Raji (cell line): Measurements from ENCODE around the gene KDM4F.

Source experiments
- POLR2A ChIP-seq: IDR thresholded peaks from 2 replicates; pipeline ENCODE4 v1.6.1; 2011; ENCODE audit warnings: low read depth, low read length, control low read depth; ENCODE audit not compliant: insufficient read depth

Gene KDM4F

GRCh38 chr11:95081412-95081811, 32.2 kb downstream of the KDM4F start:
- no peak for TF ChIP-seq POLR2A

GRCh38 chr11:95082576-95083001, 33.4 kb downstream of the KDM4F start:
- no peak for TF ChIP-seq POLR2A

- TF ChIP-seq POLR2A: no peak
Observed at GRCh38 chr11:95084509-95084908, 35.3 kb downstream of the KDM4F start.

GRCh38 chr11:95085117-95085816, 36.0 kb downstream of the KDM4F start:
- no peak for TF ChIP-seq POLR2A

- no peak for TF ChIP-seq POLR2A
Observed at GRCh38 chr11:95086151-95086550, 36.9 kb downstream of the KDM4F start.

DNA sequence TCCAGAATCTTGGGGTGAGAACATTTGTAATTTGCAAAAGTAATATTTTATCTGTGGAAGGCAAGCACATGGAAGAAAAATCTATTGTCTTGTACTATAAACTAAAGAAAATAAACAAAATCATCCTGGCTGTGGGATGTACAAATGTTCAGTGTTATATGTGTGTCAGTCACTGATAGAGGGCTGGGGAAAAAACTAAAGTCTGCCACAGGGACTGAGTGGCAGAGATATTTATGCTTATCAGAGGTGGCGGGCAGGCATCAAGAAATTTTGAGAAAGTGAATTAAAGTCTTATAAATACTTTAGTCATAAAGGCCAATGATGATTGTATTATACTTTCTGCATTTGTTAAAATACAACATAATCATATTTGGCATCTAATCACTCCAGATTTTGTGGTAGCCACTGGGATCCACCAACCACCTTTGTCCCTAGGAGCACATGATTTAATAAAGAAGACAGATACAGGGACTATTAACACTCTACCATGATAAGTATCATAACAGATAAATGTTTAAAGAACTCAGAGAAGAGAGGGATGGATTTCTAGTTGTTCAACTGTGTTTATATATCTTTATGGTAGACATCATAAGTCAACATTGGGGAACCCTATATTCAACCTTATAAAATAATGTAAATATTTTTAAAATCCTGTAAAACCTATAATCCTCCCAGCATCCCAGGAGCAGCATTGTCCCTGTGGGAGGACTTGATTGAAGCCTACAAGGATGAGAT, 37.8 kb downstream of the KDM4F start:
- no peak for TF ChIP-seq POLR2A

DNA sequence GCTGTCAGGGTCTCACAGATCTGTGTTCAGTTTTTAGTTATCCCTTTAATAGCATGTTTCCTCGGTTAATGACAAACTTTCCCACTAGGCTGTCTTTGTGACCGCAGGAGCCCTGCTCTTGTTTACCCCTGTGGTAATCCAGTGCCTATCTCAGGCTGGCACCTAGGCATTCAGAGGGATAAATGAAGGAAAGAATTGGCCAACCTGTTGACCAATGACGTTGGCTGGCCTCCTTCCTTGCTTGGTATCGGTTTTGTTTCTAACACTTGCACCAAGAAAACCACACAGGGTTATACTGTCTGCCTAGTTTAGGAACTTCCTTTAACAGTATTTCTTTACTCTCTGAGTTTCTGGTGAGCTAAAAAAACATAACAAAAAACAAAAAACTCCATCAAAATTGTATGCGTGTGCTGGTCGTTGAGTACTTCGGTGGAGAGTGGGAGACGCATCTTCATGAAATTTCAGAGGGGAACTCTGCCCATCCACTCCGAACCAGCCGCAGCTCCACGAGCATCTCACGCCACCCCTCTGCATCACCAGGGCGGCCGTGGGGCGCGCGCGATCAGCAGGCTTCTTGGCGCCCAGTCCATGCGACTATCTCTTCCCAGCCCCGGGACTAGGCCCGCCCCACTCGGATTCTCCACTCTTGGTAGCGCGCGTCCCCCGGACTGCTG, 39.9 kb downstream of the KDM4F start:
- no peak for TF ChIP-seq POLR2A

- peak; percentile 89 for TF ChIP-seq POLR2A
Observed at GRCh38 chr11:95089620-95090542, 40.7 kb downstream of the KDM4F start, which contains the start of gene ENDOD1. Gene ENDOD1 (plus strand): TSS chr11:95089846. CDS start chr11:95089928, 82 bp downstream.

DNA sequence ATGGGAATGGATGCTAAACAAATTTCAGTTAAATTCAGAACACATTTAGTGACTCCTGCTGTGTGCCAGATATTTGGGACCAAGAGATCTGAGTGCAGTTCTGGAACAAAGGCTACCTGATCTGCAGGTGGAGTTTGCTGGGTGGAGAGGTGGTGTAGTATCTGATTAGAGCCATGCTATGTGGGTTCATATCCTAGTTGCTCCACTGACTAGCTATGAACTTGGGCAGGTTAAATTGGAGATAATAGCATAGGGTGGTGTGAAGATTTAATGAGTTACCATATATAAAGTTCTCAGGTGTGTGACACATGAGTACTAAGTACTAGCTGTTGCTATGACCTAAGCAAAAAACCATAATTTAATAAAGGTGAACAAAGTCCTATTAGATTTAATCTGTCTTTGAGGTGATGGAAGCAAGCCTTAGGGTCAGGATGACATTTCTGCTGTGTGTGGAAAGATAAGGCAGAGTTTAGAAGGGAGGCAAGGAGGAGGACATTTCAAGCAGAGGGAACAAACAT, 42.5 kb downstream of the KDM4F start:
- no peak for TF ChIP-seq POLR2A

DNA sequence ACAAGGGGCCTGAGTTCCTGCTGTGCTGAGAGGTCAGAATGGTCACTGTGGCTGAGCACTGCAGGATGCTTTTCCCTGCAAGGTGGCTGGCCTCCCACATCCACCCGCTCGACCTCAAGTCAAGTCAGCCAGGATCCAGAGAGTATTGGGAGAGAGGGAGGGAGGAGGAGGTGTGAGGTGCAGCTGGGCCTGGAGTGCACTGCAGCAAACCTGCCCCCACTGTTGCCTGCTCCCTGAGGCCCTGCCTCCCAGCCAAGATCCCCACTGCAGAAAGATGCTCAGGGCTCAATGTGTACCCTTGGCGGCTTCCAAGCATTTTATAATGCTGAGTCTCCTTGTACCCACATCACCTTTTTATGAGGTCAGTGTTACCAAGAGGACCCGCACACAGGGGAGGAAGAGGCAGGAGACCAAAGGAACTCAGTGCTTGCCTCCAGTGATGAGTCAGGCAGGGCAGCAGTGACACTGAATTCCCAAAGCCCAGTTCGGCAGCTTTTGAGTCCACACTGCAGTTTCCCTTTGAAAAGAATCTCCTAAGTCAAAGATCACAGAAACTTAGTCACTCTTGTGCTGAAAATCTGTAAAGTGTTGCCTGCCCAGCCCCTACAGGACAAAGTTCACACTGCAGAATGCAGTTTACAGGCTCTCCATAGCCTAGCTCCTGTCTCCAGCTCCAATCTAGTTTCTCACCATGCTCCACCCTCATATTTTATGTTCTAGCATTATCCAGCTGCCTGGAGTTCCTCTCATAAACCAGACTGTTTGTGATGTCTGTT, 43.5 kb downstream of the KDM4F start:
- TF ChIP-seq POLR2A: no peak

DNA sequence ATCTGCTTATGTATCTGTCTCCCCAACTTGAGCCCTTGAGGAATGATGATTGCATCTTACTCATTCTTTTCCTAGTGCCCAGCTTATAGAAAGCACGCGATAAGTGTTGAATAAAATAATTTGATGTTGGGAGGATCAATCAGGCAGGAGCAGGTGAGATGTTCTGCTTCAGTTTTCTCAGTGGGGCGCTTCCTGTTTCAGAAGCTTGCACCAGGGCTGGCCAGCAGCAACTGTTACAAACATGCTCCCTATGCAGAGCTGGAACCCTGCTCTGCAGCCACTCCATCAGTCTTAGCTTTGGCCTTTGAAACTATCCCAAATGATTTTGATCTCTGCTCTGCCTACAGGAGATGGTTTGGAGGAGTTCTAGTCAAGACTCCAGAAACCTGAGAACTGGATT, 44.3 kb downstream of the KDM4F start:
- 0 out of 2 replicates have a peak, but pooled peaks have one; percentile 22 for TF ChIP-seq POLR2A

DNA sequence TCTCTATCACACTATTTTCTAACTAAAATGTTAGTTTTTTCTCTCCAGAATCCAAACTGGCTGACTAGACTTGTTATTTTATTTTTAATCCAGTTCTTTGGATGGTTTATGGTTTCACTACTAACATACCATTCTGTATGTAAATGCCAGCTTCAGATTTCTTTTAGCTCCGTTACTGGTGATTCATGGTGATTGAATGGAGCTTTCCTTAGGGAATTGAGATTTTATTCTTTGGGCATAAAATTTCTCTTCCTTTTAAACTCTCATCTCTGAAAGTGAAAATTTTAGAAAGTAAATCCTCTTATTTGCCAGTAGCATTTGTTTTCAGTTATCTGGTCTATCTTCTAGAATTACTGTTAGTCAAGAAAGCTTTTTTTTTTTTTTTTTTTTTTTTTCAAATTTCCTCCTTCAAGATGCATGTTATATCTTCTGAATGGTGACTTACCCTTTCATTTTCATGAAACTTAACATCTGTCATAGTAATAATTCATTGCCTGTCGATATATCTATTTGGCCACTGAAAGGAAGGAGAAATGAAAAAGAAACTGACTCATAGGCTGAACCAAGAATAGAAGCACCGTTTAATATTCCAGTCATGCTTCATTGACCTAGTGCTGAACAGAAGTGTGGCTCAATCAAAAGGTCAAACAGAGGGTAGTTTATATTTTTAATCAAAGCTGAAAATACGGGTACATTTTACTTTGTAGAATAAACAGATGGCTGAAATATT, 46.8 kb downstream of the KDM4F start:
- no peak for TF ChIP-seq POLR2A

DNA sequence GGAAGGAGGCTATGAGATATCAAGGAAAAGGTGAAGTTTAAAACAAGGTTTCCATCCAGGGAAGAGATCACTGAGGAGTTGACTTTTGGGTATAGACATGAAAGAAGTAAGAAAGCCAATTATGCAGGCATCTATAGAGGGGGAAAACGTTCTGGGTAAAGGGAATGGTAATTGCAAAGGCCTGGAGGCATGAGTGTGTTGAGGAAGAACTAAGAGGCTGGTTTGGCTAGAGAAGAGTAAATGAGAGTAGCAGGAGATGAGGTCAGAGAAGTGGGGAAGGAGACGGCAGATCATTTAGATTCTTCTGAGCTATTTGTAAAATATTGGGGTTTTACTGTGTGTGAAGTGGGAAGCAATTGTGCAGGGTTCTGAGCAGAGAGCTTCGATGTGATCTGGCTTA, 48.0 kb downstream of the KDM4F start:
- no peak for TF ChIP-seq POLR2A
